HCT116 (cell line): ENCODE measurements around the gene PRIMA1. TPM values are rescaled to one million over a fixed set of nuclear protein-coding genes. Genes with fewer than 3 reads are reported as not detected.

Experiments
- ATAC-seq: fragments of 200-7000 bp; cut with Tn5 transposase; 2 replicates; pipeline ENCODE4 v1.9.1; 2020; ENCODE audit warnings: mild to moderate bottlenecking, moderate library complexity
- BruUV-seq: library from RNA; stranded (reverse); fragments of 400-500 nt; replicated peaks from 2 replicates; lab custom pipeline; 2021; lab: Mats Ljungman, UMichigan
- CTCF ChIA-PET: fragments of 300-600 bp; sonication (Branson Sonifier 250); formaldehyde crosslinking; loops from one replicate; lab custom pipeline; 2021; ENCODE audit warnings: antibody characterized with exemption; lab: Charles Lee
- POLR2A ChIA-PET: fragments of 300-600, 350-600 bp; sonication (Branson Sonifier 250); formaldehyde crosslinking; loops from one replicate; lab custom pipeline; 2021; ENCODE audit warnings: antibody characterized with exemption; lab: Charles Lee
- RAD21 ChIA-PET, 2 experiments: fragments of 300-600 bp; sonication (Branson Sonifier 250); formaldehyde crosslinking; loops; one replicate each; lab custom pipeline; 2023; ENCODE audit warnings: low total read pairs in 2 of 2; ENCODE audit not compliant: uncharacterized antibody in 2 of 2, unreplicated experiment in 2 of 2, low non-redundant PET in 1 of 2; lab: Charles Lee
- DNase-seq: peaks from one replicate; pipeline ENCODE4 v3.0.0-alpha.2; 2010; ENCODE audit warnings: low read depth, low spot score
- H2AFZ ChIP-seq: fragments of 200-600 bp; shearing (Covaris generic), sonication (generic); 2 replicates; pipeline ENCODE4 v1.6.1; 2017; ENCODE audit warnings: low read depth, mixed run types, mixed read lengths, antibody characterized with exemption, low read length; ENCODE audit not compliant: poor library complexity, severe bottlenecking
- H3K27ac ChIP-seq: 2 replicates; pipeline ENCODE4 v1.5.1; 2012; ENCODE audit warnings: low read depth, low read length
- H3K27me3 ChIP-seq: fragments of 200-600 bp; sonication (generic); 2 replicates; pipeline ENCODE4 v1.6.1; 2016; ENCODE audit warnings: mixed run types, low read length, mixed read lengths; ENCODE audit not compliant: insufficient read depth
- H3K36me3 ChIP-seq, 2 experiments: fragments of 200-500 bp in 1 of 2; fragments of 200-600 bp in 1 of 2; sonication (Bioruptor generic) in 1 of 2; sonication (generic) in 1 of 2; 2 replicates each; pipeline versions ENCODE4 v1.5.1 to v1.6.1; 2014 to 2016; ENCODE audit warnings: low read length in 2 of 2, inconsistent platforms in 1 of 2, mixed read lengths in 1 of 2, mixed run types in 1 of 2; ENCODE audit not compliant: insufficient read depth in 2 of 2, control insufficient read depth in 1 of 2
- H3K4me1 ChIP-seq, 2 experiments: fragments of 200-600 bp in 1 of 2; sonication (generic) in 1 of 2; 2 replicates each; pipeline versions ENCODE4 v1.5.1 to v1.6.1; 2012 to 2017; ENCODE audit warnings: low read length in 2 of 2, inconsistent platforms in 1 of 2, mild to moderate bottlenecking in 1 of 2, mixed read lengths in 1 of 2, mixed run types in 1 of 2, moderate library complexity in 1 of 2; ENCODE audit not compliant: insufficient read depth in 2 of 2, control insufficient read depth in 1 of 2
- H3K4me2 ChIP-seq: fragments of 200-600 bp; sonication (generic); 2 replicates; pipeline ENCODE4 v1.6.1; 2017; ENCODE audit warnings: mixed run types, low read length, mixed read lengths
- H3K4me3 ChIP-seq, 2 experiments: fragments of 200-600 bp in 1 of 2; sonication (generic) in 1 of 2; replicated peaks in 1 of 2; 2 replicates each; pipeline ENCODE4 v1.5.1; 2011 to 2016; ENCODE audit warnings: low read length in 2 of 2, control low read depth in 1 of 2, low read depth in 1 of 2, mild to moderate bottlenecking in 1 of 2, mixed read lengths in 1 of 2, mixed run types in 1 of 2
- H3K79me2 ChIP-seq: fragments of 200-600 bp; sonication (generic); 2 replicates; pipeline ENCODE4 v1.6.1; 2017; ENCODE audit warnings: mild to moderate bottlenecking, mixed run types, low read length, moderate library complexity, mixed read lengths; ENCODE audit not compliant: insufficient read depth
- H3K9ac ChIP-seq: fragments of 200-600 bp; sonication (generic); 2 replicates; pipeline ENCODE4 v1.6.1; 2016; ENCODE audit warnings: low read length, mixed read lengths
- H3K9me2 ChIP-seq: fragments of 200-600 bp; sonication (generic), shearing (Covaris generic); 2 replicates; pipeline ENCODE4 v1.6.1; 2017; ENCODE audit warnings: mixed run types, mild to moderate bottlenecking, moderate library complexity; ENCODE audit not compliant: insufficient read depth
- H3K9me3 ChIP-seq, 2 experiments: fragments of 200-500 bp in 1 of 2; fragments of 200-600 bp in 1 of 2; sonication (Bioruptor generic) in 1 of 2; sonication (generic) in 1 of 2; 2 replicates each; pipeline ENCODE4 v1.6.1; 2014 to 2017; ENCODE audit warnings: low read length in 2 of 2, mixed read lengths in 2 of 2, inconsistent platforms in 1 of 2, low read depth in 1 of 2, mild to moderate bottlenecking in 1 of 2, mixed run types in 1 of 2, moderate library complexity in 1 of 2; ENCODE audit not compliant: control insufficient read depth in 1 of 2, insufficient read depth in 1 of 2
- H4K20me1 ChIP-seq: fragments of 200-600 bp; sonication (generic), shearing (Covaris generic); 2 replicates; pipeline ENCODE4 v1.6.1; 2017; ENCODE audit warnings: mixed run types, mild to moderate bottlenecking, moderate library complexity; ENCODE audit not compliant: insufficient read depth
- CBX3 ChIP-seq: IDR thresholded peaks from 2 replicates; pipeline ENCODE4 v1.6.1; 2012; ENCODE audit warnings: low read depth
- CEBPB ChIP-seq: IDR thresholded peaks from 2 replicates; pipeline ENCODE4 v1.6.1; 2012; ENCODE audit warnings: low read depth
- EGR1 ChIP-seq: IDR thresholded peaks from 2 replicates; pipeline ENCODE4 v1.6.1; 2012; ENCODE audit warnings: low read depth
- EZH2 ChIP-seq: fragments of 200-600 bp; sonication (generic); IDR thresholded peaks from 2 replicates; pipeline ENCODE4 v1.6.1; 2017; ENCODE audit warnings: antibody characterized with exemption, mixed run types
- JUND ChIP-seq: IDR thresholded peaks from 2 replicates; pipeline ENCODE4 v1.6.1; 2012
- POLR2A ChIP-seq: IDR thresholded peaks from 2 replicates; pipeline ENCODE4 v1.7.0; 2011; ENCODE audit warnings: borderline replicate concordance; ENCODE audit not compliant: insufficient read depth, insufficient read length; ENCODE audit errors: extremely low read depth
- SIN3A ChIP-seq: IDR thresholded peaks from 2 replicates; pipeline ENCODE4 v1.6.1; 2012; ENCODE audit warnings: low read depth
- SRF ChIP-seq: IDR thresholded peaks from 2 replicates; pipeline ENCODE4 v1.6.1; 2012; ENCODE audit warnings: low read depth
- YY1 ChIP-seq: IDR thresholded peaks from 2 replicates; pipeline ENCODE4 v1.6.1; 2011; ENCODE audit warnings: low read length, low read depth, moderate library complexity, mild to moderate bottlenecking; ENCODE audit not compliant: insufficient replicate concordance; ENCODE audit errors: extremely low read depth
- ZFX ChIP-seq: fragments of 450-650 bp; IDR thresholded peaks from 2 replicates; pipeline ENCODE4 v1.6.1; 2017
- ZNF274 ChIP-seq: fragments of 200-500 bp; sonication (Bioruptor generic); IDR thresholded peaks from 2 replicates; pipeline ENCODE4 v1.6.1; 2014; ENCODE audit warnings: mild to moderate bottlenecking, low read depth, low read length, inconsistent platforms
- intact Hi-C: fragments of 100-400 bp; cut with micrococcal nuclease; formaldehyde crosslinking; loops from 2 replicates; pipeline ENCODE4 v1.10.0; 2022
- total RNA-seq: library from RNA; stranded (reverse); gene quantifications from one replicate; pipeline ENCODE4 v1.2.1, GENCODE V29; 2021; ENCODE audit not compliant: unreplicated experiment
- TF ChIP-seq, protein P1 (sequence below), 3 experiments: fragments of 200-600 bp in 1 of 3; sonication (generic) in 1 of 3; IDR thresholded peaks in 2 of 3; conservative IDR thresholded peaks in 1 of 3; 2 replicates each; pipeline ENCODE4 v1.5.1; 2012 to 2017; ENCODE audit warnings: low read depth in 2 of 3, low read length in 2 of 3, antibody characterized with exemption in 1 of 3, borderline replicate concordance in 1 of 3, control low read depth in 1 of 3, mild to moderate bottlenecking in 1 of 3, mixed read lengths in 1 of 3, mixed run types in 1 of 3, moderate library complexity in 1 of 3; ENCODE audit not compliant: insufficient read depth in 1 of 3
- TF ChIP-seq, protein P2 (sequence below): IDR thresholded peaks from 2 replicates; pipeline ENCODE4 v1.6.1; 2011; ENCODE audit warnings: mild to moderate bottlenecking, low read length, moderate library complexity; ENCODE audit not compliant: insufficient replicate concordance; ENCODE audit errors: extremely low read depth
- TF ChIP-seq, protein P3 (sequence below): IDR thresholded peaks from 2 replicates; pipeline ENCODE4 v1.6.1; 2012

The PRIMA1 gene
- total RNA-seq, 1 experiment from 2014 or later, result 1.5 TPM

DNA sequence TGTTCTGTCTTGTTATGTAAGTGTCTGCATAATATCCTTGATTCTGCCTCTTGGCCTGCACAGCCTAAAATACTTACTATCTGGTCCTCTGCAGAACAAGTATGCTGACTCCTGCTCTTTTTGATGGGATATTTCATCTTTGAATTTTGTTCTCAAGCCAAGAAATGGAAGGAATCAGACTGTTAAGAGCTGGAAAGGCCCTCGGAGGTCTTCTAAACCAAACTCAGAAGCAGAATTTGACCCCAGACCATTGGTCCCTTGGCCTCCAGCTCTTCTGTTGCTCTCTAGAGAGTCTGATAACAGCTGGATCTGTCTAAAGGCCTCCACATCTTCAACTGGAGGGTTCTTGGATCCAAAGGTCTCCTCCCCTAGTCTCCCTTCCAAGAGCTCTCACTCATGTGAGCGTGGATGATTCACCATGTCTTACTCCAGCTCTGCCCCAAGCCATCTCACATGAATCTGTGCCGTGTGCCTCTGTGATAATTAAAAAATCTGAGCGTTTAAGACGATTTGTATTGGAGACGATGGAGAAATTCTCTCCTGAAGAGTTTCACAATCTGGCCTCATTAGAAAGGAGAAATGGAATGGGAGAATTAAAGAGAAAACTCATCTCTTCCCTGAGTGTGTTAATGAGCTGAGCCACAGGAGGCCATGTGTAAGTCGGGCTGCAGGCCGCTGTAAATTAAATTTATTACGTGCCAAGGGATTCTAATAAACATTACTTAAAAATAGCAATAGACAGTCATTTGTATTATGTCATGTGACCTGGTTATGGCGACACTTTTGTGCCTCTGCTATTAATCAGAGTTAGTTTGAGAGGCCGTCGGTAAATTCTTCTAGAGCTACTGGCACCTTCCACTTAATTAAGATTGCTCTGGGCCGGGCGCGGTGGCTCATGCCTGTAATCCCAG, 15.4 kb upstream of the PRIMA1 start (continued):
- TF ChIP-seq, protein P1, sequence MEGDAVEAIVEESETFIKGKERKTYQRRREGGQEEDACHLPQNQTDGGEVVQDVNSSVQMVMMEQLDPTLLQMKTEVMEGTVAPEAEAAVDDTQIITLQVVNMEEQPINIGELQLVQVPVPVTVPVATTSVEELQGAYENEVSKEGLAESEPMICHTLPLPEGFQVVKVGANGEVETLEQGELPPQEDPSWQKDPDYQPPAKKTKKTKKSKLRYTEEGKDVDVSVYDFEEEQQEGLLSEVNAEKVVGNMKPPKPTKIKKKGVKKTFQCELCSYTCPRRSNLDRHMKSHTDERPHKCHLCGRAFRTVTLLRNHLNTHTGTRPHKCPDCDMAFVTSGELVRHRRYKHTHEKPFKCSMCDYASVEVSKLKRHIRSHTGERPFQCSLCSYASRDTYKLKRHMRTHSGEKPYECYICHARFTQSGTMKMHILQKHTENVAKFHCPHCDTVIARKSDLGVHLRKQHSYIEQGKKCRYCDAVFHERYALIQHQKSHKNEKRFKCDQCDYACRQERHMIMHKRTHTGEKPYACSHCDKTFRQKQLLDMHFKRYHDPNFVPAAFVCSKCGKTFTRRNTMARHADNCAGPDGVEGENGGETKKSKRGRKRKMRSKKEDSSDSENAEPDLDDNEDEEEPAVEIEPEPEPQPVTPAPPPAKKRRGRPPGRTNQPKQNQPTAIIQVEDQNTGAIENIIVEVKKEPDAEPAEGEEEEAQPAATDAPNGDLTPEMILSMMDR (IDR thresholded peaks at IDR 0.05 in 2 of 3, conservative IDR thresholded peaks at IDR 0.05 in 1 of 3; ENCODE audit: borderline replicate concordance in 1 of 3, insufficient read depth in 1 of 3, low read depth in 2 of 3, low read length in 2 of 3), result no peak
- TF ChIP-seq JUND (no peak), YY1 (no peak), POLR2A (no peak)
- TF ChIP-seq, all 23 proteins: peak for 0

DNA sequence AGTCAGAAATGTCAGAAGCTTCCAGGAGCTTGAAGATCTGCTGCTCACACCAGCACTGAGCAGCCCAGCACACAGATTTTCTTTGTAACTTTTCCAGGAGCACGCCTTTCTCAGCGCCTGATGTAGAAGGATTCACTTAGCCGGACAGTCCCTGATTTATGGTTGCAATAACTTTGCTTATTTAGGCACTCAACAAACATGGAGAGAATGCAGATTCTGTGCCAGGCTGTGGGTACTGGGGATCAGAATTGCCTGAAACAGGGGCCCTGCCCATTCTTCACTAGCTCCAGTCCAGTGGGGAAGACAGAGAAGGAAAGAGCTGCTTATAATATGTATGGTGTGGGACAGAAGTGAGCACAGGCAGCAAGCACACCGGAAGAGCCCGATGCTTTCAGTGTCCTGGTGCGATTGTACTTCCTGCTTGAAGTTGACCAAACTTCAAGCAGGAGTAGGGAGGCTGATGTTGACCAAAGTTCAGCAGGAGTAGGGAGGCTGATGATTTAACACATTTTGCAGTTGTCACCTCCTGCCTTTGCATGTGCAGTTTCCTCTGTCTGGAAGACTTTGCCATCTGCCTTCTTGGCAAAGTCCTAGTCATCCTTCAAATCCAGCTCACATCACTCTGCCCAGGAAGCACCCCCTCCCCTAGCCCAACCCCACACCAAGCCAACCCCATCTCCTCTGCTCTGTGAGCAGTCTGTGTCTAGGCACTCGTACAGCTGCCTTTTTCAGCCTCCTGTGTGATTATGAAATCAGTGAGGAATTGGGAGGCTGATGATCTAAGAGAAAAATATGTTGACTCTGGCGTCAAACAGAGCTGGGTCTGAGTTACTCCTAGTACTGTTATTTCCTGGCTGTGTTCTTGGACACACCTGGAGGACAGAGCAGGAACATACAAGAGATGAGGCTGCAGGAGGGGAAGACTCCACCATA, 12.0 kb upstream of the PRIMA1 start:
- BruUV-seq, result no TSS peak
- no peak overlapping the region for H3K27ac ChIP-seq
- H3K27me3 ChIP-seq, result peaks cover 8% of the 10 kb centered on the region; the same call in 1 of the 2 replicates
- intact Hi-C loops, result no loop called here
- ChIA-PET CTCF (no interaction called here), RAD21 (no interaction called here), POLR2A (no interaction called here)
- H3K36me3 ChIP-seq, result no peaks in the 10 kb centered on the region
- TF ChIP-seq, protein P2, sequence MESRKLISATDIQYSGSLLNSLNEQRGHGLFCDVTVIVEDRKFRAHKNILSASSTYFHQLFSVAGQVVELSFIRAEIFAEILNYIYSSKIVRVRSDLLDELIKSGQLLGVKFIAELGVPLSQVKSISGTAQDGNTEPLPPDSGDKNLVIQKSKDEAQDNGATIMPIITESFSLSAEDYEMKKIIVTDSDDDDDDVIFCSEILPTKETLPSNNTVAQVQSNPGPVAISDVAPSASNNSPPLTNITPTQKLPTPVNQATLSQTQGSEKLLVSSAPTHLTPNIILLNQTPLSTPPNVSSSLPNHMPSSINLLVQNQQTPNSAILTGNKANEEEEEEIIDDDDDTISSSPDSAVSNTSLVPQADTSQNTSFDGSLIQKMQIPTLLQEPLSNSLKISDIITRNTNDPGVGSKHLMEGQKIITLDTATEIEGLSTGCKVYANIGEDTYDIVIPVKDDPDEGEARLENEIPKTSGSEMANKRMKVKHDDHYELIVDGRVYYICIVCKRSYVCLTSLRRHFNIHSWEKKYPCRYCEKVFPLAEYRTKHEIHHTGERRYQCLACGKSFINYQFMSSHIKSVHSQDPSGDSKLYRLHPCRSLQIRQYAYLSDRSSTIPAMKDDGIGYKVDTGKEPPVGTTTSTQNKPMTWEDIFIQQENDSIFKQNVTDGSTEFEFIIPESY, result no peak
- TF ChIP-seq EZH2, result no peak
- TF ChIP-seq, protein P3, sequence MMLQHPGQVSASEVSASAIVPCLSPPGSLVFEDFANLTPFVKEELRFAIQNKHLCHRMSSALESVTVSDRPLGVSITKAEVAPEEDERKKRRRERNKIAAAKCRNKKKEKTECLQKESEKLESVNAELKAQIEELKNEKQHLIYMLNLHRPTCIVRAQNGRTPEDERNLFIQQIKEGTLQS, result no peak
- no peak for TF ChIP-seq EGR1
- TF ChIP-seq ZNF274, result no peak
- TF ChIP-seq SIN3A, result no peak
- TF ChIP-seq SRF, result no peak
- no peak for TF ChIP-seq ZFX
- no peak for TF ChIP-seq CBX3
- TF ChIP-seq CEBPB, result no peak
- H3K4me2 ChIP-seq, result no peak overlapping the region
- no peak overlapping the region for H3K9ac ChIP-seq
- H2AFZ ChIP-seq, result no peak overlapping the region
- H3K9me2 ChIP-seq, result no peaks in the 10 kb centered on the region
- no peaks in the 10 kb centered on the region for H4K20me1 ChIP-seq
- H3K79me2 ChIP-seq, result no peaks in the 10 kb centered on the region
- no peaks in the 10 kb centered on the region for H3K4me1 ChIP-seq
- H3K9me3 ChIP-seq, result no peaks in the 10 kb centered on the region
- DNase-seq (no peak), ATAC-seq (no peak)
- no peak overlapping the region for H3K4me3 ChIP-seq
